ENCODE data around the gene SPI1. TPM values are rescaled to one million over a fixed set of nuclear protein-coding genes. Genes with fewer than 3 reads are reported as not detected.

SPI1 gene
- total and polyA plus RNA-seq, 2 donors (not counting 3 experiments of a cell fraction or from before 2014, with no cell fraction given), result not detected

- intact Hi-C loops (cut with micrococcal nuclease), result loop anchor here (1.0 kb wide), 2 partner anchors 15 to 19 kb away; partner anchors contain the start of gene SLC39A13
- TF ChIP-seq FOS (IDR thresholded peaks at IDR 0.05; ENCODE audit: borderline replicate concordance, insufficient read depth, low read length) (no peak), POLR2AphosphoS5 (IDR thresholded peaks at IDR 0.05; ENCODE audit: insufficient read depth, low read depth, low read length) (no peak), GATA2 (IDR thresholded peaks at IDR 0.05; ENCODE audit: insufficient read depth, insufficient read length, low read depth, low read length) (no peak), MYC (IDR thresholded peaks at IDR 0.05; ENCODE audit: low read depth, low read length) (no peak), EZH2 (IDR thresholded peaks at IDR 0.05; ENCODE audit: borderline replicate concordance, low read depth, low read length, severe bottlenecking) (no peak), POLR2A (IDR thresholded peaks at IDR 0.05; ENCODE audit: low read depth, low read length) (no peak)
- TF ChIP-seq, protein P1, sequence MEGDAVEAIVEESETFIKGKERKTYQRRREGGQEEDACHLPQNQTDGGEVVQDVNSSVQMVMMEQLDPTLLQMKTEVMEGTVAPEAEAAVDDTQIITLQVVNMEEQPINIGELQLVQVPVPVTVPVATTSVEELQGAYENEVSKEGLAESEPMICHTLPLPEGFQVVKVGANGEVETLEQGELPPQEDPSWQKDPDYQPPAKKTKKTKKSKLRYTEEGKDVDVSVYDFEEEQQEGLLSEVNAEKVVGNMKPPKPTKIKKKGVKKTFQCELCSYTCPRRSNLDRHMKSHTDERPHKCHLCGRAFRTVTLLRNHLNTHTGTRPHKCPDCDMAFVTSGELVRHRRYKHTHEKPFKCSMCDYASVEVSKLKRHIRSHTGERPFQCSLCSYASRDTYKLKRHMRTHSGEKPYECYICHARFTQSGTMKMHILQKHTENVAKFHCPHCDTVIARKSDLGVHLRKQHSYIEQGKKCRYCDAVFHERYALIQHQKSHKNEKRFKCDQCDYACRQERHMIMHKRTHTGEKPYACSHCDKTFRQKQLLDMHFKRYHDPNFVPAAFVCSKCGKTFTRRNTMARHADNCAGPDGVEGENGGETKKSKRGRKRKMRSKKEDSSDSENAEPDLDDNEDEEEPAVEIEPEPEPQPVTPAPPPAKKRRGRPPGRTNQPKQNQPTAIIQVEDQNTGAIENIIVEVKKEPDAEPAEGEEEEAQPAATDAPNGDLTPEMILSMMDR (IDR thresholded peaks at IDR 0.05; ENCODE audit: extremely low read depth in 1 of 2, insufficient read depth in 1 of 2, low read depth in 1 of 2, low read length in 2 of 2), result no peak
- dilution Hi-C loops (cut with MboI; ENCODE audit: extremely low pct_ligation_motif_present, low sequenced_read_pairs), result no loop called here
- H3K27me3 ChIP-seq (ENCODE audit: control insufficient read depth in 2 of 2, insufficient read depth in 2 of 2, low read length in 2 of 2), result no peaks in the 10 kb centered on the region
- H2AFZ ChIP-seq (ENCODE audit: low read depth, low read length), result peak overlapping the region; percentile 30
- peaks cover 21% of the 10 kb centered on the region for H3K4me1 ChIP-seq (ENCODE audit: control insufficient read depth, extremely low read depth, insufficient read depth, low read length)
- H3K4me2 ChIP-seq (ENCODE audit: insufficient read depth, low read length), result no peak overlapping the region
- FAIRE-seq (peak; percentile 64), DNase-seq (ENCODE audit: low read depth, low spot score) (peak; percentile 51)
- no peaks in the 10 kb centered on the region for H3K79me2 ChIP-seq (ENCODE audit: control insufficient read depth, insufficient read depth, low read length)
- H4K20me1 ChIP-seq (replicated peaks; ENCODE audit: control insufficient read depth, extremely low read depth, insufficient read depth, low read length), result no peaks in the 10 kb centered on the region
- POLR2A ChIA-PET, result no interaction called here
- H3K4me3 ChIP-seq (replicated peaks in 1 of 3; ENCODE audit: insufficient read depth in 1 of 3, low read depth in 1 of 3, low read length in 3 of 3), result no peak overlapping the region
- no peaks in the 10 kb centered on the region for H3K9me1 ChIP-seq (replicated peaks; ENCODE audit: control insufficient read depth, extremely low read depth, insufficient read depth, low read length)
- BruUV-seq (replicated peaks), result no TSS peak
- no peak overlapping the region for H3K9ac ChIP-seq (replicated peaks; ENCODE audit: extremely low read depth, insufficient read depth, low read length)
- H3K36me3 ChIP-seq (ENCODE audit: control insufficient read depth in 2 of 2, extremely low read depth in 1 of 2, insufficient read depth in 2 of 2, low read length in 2 of 2), result no peaks in the 10 kb centered on the region
- peak overlapping the region; percentile 99 for H3K27ac ChIP-seq (ENCODE audit: insufficient read depth, low read depth, low read length)
- CTCF ChIA-PET, result interaction anchor here (1.1 to 5.5 kb wide), 3 partner anchors 15 to 38 kb away, joined by 4 to 76 read pairs (median 5); partner anchors contain the start of gene SLC39A13
- no peaks in the 10 kb centered on the region for H3K9me3 ChIP-seq (replicated peaks; ENCODE audit: control insufficient read depth, insufficient read depth, low read length)
Observed at GRCh38 chr11:47393163-47394049, 15.1 kb upstream of the SPI1 start.
